ENCODE data around the gene FBXL17. TPM values are rescaled to one million over a fixed set of nuclear protein-coding genes. Genes with fewer than 3 reads are reported as not detected.

The FBXL17 gene
- total RNA-seq, 1 experiment from 2014 or later, result 8.8 TPM

DNA sequence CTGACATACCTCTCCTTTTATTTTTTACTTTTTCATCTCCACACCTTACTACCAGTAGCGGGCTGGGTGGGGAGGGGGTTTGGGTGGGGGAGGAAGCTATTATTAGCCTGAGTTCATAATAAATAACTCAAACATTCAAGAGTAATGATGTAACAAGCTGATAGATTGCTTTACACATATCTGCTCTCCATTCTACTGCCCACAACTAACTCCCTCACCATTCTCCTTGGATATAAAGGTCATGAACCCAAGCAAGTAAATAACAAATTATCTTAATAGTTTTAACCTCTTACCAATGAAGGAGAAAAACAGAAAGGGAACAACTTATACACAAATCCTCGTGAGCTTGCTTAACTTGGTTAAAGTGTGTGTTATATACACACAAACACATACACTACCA, 15.4 kb downstream of the FBXL17 start:
- DNase-seq (no peak), ATAC-seq (no peak)
- no peaks in the 10 kb centered on the region for H4K20me1 ChIP-seq (ENCODE audit: low read length)
- H3F3A ChIP-seq (ENCODE audit: low read length, unreplicated experiment), result no peaks in the 10 kb centered on the region
- peaks cover 12% of the 10 kb centered on the region for H3K79me2 ChIP-seq (ENCODE audit: low read length)
- POLR2A ChIA-PET (ENCODE audit: unreplicated experiment), result no interaction called here
- H3K4me1 ChIP-seq (ENCODE audit: insufficient read depth, low read length), result no peaks in the 10 kb centered on the region
- no TSS peak for BruUV-seq (replicated peaks)
- H3K9me2 ChIP-seq (replicated peaks; ENCODE audit: low read length), result no peaks in the 10 kb centered on the region
- no peak overlapping the region for H3K4me2 ChIP-seq (ENCODE audit: low read length)
- no peaks in the 10 kb centered on the region for H3K9me3 ChIP-seq (ENCODE audit: low read length)
- H3K4me3 ChIP-seq (ENCODE audit: low read length), result no peak overlapping the region
- CTCF ChIA-PET, result no interaction called here
- intact Hi-C loops (cut with micrococcal nuclease), result no loop called here
- H3K27me3 ChIP-seq (ENCODE audit: low read length), result no peaks in the 10 kb centered on the region
- H3K9ac ChIP-seq (ENCODE audit: low read length), result no peak overlapping the region
- no peak overlapping the region for H3K27ac ChIP-seq (ENCODE audit: low read length)
- H2AFZ ChIP-seq (ENCODE audit: low read length), result no peak overlapping the region
- H3K36me3 ChIP-seq (ENCODE audit: low read depth, low read length), result no peaks in the 10 kb centered on the region
- TF ChIP-seq, protein P1, sequence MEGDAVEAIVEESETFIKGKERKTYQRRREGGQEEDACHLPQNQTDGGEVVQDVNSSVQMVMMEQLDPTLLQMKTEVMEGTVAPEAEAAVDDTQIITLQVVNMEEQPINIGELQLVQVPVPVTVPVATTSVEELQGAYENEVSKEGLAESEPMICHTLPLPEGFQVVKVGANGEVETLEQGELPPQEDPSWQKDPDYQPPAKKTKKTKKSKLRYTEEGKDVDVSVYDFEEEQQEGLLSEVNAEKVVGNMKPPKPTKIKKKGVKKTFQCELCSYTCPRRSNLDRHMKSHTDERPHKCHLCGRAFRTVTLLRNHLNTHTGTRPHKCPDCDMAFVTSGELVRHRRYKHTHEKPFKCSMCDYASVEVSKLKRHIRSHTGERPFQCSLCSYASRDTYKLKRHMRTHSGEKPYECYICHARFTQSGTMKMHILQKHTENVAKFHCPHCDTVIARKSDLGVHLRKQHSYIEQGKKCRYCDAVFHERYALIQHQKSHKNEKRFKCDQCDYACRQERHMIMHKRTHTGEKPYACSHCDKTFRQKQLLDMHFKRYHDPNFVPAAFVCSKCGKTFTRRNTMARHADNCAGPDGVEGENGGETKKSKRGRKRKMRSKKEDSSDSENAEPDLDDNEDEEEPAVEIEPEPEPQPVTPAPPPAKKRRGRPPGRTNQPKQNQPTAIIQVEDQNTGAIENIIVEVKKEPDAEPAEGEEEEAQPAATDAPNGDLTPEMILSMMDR (conservative IDR thresholded peaks at IDR 0.05; ENCODE audit: low read depth, low read length), result no peak
- TF ChIP-seq EZH2phosphoT487 (IDR thresholded peaks at IDR 0.05; ENCODE audit: borderline replicate concordance, low read length) (no peak), EZH2 (IDR thresholded peaks at IDR 0.05; ENCODE audit: low read length, unreplicated experiment) (no peak)

DNA sequence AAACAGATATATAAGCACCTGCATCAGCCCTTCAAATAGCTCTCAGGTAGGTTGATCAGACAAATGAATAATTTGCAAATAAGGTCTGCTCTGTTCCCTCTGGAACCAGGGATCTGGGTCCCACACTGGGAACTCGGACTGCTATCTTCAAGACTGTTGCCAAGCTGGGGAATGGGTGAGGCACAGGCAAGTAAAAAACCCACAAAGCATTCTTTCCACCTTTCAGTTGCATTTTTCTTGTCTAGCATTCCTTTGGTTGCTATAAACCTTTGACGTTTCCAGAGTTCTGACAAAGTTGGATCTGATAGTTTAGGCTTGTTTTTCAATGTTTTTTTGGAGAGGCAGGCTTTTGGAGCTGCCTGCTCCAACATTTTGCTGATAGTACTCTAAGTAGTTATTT, 20.1 kb downstream of the FBXL17 start:
- Histone ChIP-seq H3K4me1 (ENCODE audit: insufficient read depth, low read length) (no peaks in the 10 kb centered on the region), H3K27ac (ENCODE audit: low read length) (no peak overlapping the region), H4K20me1 (ENCODE audit: low read length) (no peaks in the 10 kb centered on the region), H3K79me2 (ENCODE audit: low read length) (no peaks in the 10 kb centered on the region), H3K4me3 (ENCODE audit: low read length) (no peak overlapping the region), H3K4me2 (ENCODE audit: low read length) (no peak overlapping the region), H3K36me3 (ENCODE audit: low read depth, low read length) (no peaks in the 10 kb centered on the region), H3K9me2 (replicated peaks; ENCODE audit: low read length) (no peaks in the 10 kb centered on the region), H3F3A (ENCODE audit: low read length, unreplicated experiment) (no peaks in the 10 kb centered on the region), H2AFZ (ENCODE audit: low read length) (no peak overlapping the region), H3K27me3 (ENCODE audit: low read length) (no peaks in the 10 kb centered on the region), H3K9me3 (ENCODE audit: low read length) (no peaks in the 10 kb centered on the region), H3K9ac (ENCODE audit: low read length) (no peak overlapping the region)
- TF ChIP-seq EZH2 (IDR thresholded peaks at IDR 0.05; ENCODE audit: low read length, unreplicated experiment) (no peak), EZH2phosphoT487 (IDR thresholded peaks at IDR 0.05; ENCODE audit: borderline replicate concordance, low read length) (no peak)
- TF ChIP-seq, protein P1 (conservative IDR thresholded peaks at IDR 0.05; ENCODE audit: low read depth, low read length), result no peak
- ATAC-seq, result no peak
- POLR2A ChIA-PET (ENCODE audit: unreplicated experiment), result no interaction called here
- no peak for DNase-seq
- CTCF ChIA-PET, result no interaction called here
- intact Hi-C loops (cut with micrococcal nuclease), result no loop called here
- BruUV-seq (replicated peaks), result no TSS peak

DNA sequence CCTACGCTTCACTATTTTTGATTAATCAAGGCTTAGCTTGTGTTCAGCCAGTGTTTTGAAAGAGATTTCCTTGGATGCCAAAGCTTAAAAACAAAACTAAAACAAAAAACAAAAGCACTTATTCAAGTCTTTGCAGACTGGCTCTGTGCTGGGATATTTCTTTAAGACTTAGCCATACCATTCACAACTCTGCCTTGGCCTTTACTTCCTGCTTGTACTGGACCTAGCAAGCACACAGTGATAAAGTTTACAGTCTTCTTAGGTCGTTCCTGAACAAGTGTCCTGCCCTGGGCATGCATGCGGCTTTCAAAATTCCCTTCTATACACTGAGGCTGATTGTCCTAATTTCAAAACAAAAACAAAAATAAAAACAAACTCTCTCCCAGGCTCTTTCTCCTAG, 20.7 kb downstream of the FBXL17 start:
- POLR2A ChIA-PET (ENCODE audit: unreplicated experiment), result interaction anchor here (0.6 kb wide), 1 partner anchor 47 kb away, joined by 3 read pairs; no protein-coding TSS in a partner anchor
- no peak for ATAC-seq

More for the DNA sequence above, 20.7 kb downstream of the FBXL17 start:
- no peaks in the 10 kb centered on the region for H3F3A ChIP-seq (ENCODE audit: low read length, unreplicated experiment)
- no peak for DNase-seq
- H3K9me2 ChIP-seq (replicated peaks; ENCODE audit: low read length), result no peaks in the 10 kb centered on the region
- no peaks in the 10 kb centered on the region for H4K20me1 ChIP-seq (ENCODE audit: low read length)
- no peak overlapping the region for H3K4me3 ChIP-seq (ENCODE audit: low read length)
- H3K27ac ChIP-seq (ENCODE audit: low read length), result no peak overlapping the region
- CTCF ChIA-PET, result no interaction called here
- H3K9me3 ChIP-seq (ENCODE audit: low read length), result no peaks in the 10 kb centered on the region
- no peaks in the 10 kb centered on the region for H3K4me1 ChIP-seq (ENCODE audit: insufficient read depth, low read length)
- BruUV-seq (replicated peaks), result no TSS peak
- no peak overlapping the region for H3K4me2 ChIP-seq (ENCODE audit: low read length)
- H3K36me3 ChIP-seq (ENCODE audit: low read depth, low read length), result no peaks in the 10 kb centered on the region
- TF ChIP-seq, protein P1 (conservative IDR thresholded peaks at IDR 0.05; ENCODE audit: low read depth, low read length), result no peak
- no peak for TF ChIP-seq EZH2phosphoT487 (IDR thresholded peaks at IDR 0.05; ENCODE audit: borderline replicate concordance, low read length)
- no peak for TF ChIP-seq EZH2 (IDR thresholded peaks at IDR 0.05; ENCODE audit: low read length, unreplicated experiment)
- no peaks in the 10 kb centered on the region for H3K27me3 ChIP-seq (ENCODE audit: low read length)
- intact Hi-C loops (cut with micrococcal nuclease), result no loop called here
- H2AFZ ChIP-seq (ENCODE audit: low read length), result no peak overlapping the region
- H3K9ac ChIP-seq (ENCODE audit: low read length), result no peak overlapping the region
- H3K79me2 ChIP-seq (ENCODE audit: low read length), result no peaks in the 10 kb centered on the region
